ENCODE measurements around the gene LHX4.

LHX4 gene

GRCh38 chr1:180254854-180255253 is 24.8 kb downstream of the LHX4 start:
- H3K9ac ChIP-seq (ENCODE audit: low read length), result no peak overlapping the region
- H3K4me1 ChIP-seq (ENCODE audit: control insufficient read depth, insufficient read depth, low read length), result peaks cover 18% of the 10 kb centered on the region
- no peak overlapping the region for H3K4me3 ChIP-seq (ENCODE audit: low read depth, low read length)
- H3K9me3 ChIP-seq (ENCODE audit: control insufficient read depth, insufficient read depth, low read depth, low read length), result no peaks in the 10 kb centered on the region
- H3K36me3 ChIP-seq (ENCODE audit: control insufficient read depth, insufficient read depth, low read length), result no peaks in the 10 kb centered on the region
- no peaks in the 10 kb centered on the region for H3K27me3 ChIP-seq (ENCODE audit: control insufficient read depth, insufficient read depth, low read length)
- H3K27ac ChIP-seq (ENCODE audit: low read depth, low read length), result no peak overlapping the region

GRCh38 chr1:180255536-180256340 is 25.7 kb downstream of the LHX4 start:
- no peaks in the 10 kb centered on the region for H3K36me3 ChIP-seq (ENCODE audit: control insufficient read depth, insufficient read depth, low read length)
- no peak overlapping the region for H3K4me3 ChIP-seq (ENCODE audit: low read depth, low read length)
- no peak overlapping the region for H3K27ac ChIP-seq (ENCODE audit: low read depth, low read length)
- peaks cover 15% of the 10 kb centered on the region for H3K4me1 ChIP-seq (ENCODE audit: control insufficient read depth, insufficient read depth, low read length)
- no peaks in the 10 kb centered on the region for H3K9me3 ChIP-seq (ENCODE audit: control insufficient read depth, insufficient read depth, low read depth, low read length)
- H3K27me3 ChIP-seq (ENCODE audit: control insufficient read depth, insufficient read depth, low read length), result no peaks in the 10 kb centered on the region
- no peak overlapping the region for H3K9ac ChIP-seq (ENCODE audit: low read length)

- H3K27ac ChIP-seq (ENCODE audit: low read depth, low read length), result no peak overlapping the region
- H3K27me3 ChIP-seq (ENCODE audit: control insufficient read depth, insufficient read depth, low read length), result no peaks in the 10 kb centered on the region
- H3K4me1 ChIP-seq (ENCODE audit: control insufficient read depth, insufficient read depth, low read length), result peaks cover 15% of the 10 kb centered on the region
- H3K4me3 ChIP-seq (ENCODE audit: low read depth, low read length), result no peak overlapping the region
- no peaks in the 10 kb centered on the region for H3K36me3 ChIP-seq (ENCODE audit: control insufficient read depth, insufficient read depth, low read length)
- H3K9ac ChIP-seq (ENCODE audit: low read length), result no peak overlapping the region
- no peaks in the 10 kb centered on the region for H3K9me3 ChIP-seq (ENCODE audit: control insufficient read depth, insufficient read depth, low read depth, low read length)
Measured at GRCh38 chr1:180256341-180257027, 26.4 kb downstream of the LHX4 start.

- H3K4me1 ChIP-seq (ENCODE audit: control insufficient read depth, insufficient read depth, low read length), result peaks cover 15% of the 10 kb centered on the region
- H3K9ac ChIP-seq (ENCODE audit: low read length), result no peak overlapping the region
- no peaks in the 10 kb centered on the region for H3K36me3 ChIP-seq (ENCODE audit: control insufficient read depth, insufficient read depth, low read length)
- H3K9me3 ChIP-seq (ENCODE audit: control insufficient read depth, insufficient read depth, low read depth, low read length), result no peaks in the 10 kb centered on the region
- H3K27ac ChIP-seq (ENCODE audit: low read depth, low read length), result no peak overlapping the region
- H3K27me3 ChIP-seq (ENCODE audit: control insufficient read depth, insufficient read depth, low read length), result no peaks in the 10 kb centered on the region
- no peak overlapping the region for H3K4me3 ChIP-seq (ENCODE audit: low read depth, low read length)
Measured at GRCh38 chr1:180257028-180257386, 26.9 kb downstream of the LHX4 start.

- no peak overlapping the region for H3K27ac ChIP-seq (ENCODE audit: low read depth, low read length)
- no peak overlapping the region for H3K4me3 ChIP-seq (ENCODE audit: low read depth, low read length)
- no peaks in the 10 kb centered on the region for H3K9me3 ChIP-seq (ENCODE audit: control insufficient read depth, insufficient read depth, low read depth, low read length)
- H3K36me3 ChIP-seq (ENCODE audit: control insufficient read depth, insufficient read depth, low read length), result no peaks in the 10 kb centered on the region
- H3K27me3 ChIP-seq (ENCODE audit: control insufficient read depth, insufficient read depth, low read length), result no peaks in the 10 kb centered on the region
- H3K4me1 ChIP-seq (ENCODE audit: control insufficient read depth, insufficient read depth, low read length), result peaks cover 15% of the 10 kb centered on the region
- H3K9ac ChIP-seq (ENCODE audit: low read length), result no peak overlapping the region
Measured at GRCh38 chr1:180257486-180257885, 27.4 kb downstream of the LHX4 start.

- no peak overlapping the region for H3K9ac ChIP-seq (ENCODE audit: low read length)
- no peaks in the 10 kb centered on the region for H3K9me3 ChIP-seq (ENCODE audit: control insufficient read depth, insufficient read depth, low read depth, low read length)
- no peaks in the 10 kb centered on the region for H3K36me3 ChIP-seq (ENCODE audit: control insufficient read depth, insufficient read depth, low read length)
- peaks cover 15% of the 10 kb centered on the region for H3K4me1 ChIP-seq (ENCODE audit: control insufficient read depth, insufficient read depth, low read length)
- no peak overlapping the region for H3K4me3 ChIP-seq (ENCODE audit: low read depth, low read length)
- no peaks in the 10 kb centered on the region for H3K27me3 ChIP-seq (ENCODE audit: control insufficient read depth, insufficient read depth, low read length)
- H3K27ac ChIP-seq (ENCODE audit: low read depth, low read length), result no peak overlapping the region
Measured at GRCh38 chr1:180258290-180258689, 28.2 kb downstream of the LHX4 start.

- H3K36me3 ChIP-seq (ENCODE audit: control insufficient read depth, insufficient read depth, low read length), result no peaks in the 10 kb centered on the region
- H3K27ac ChIP-seq (ENCODE audit: low read depth, low read length), result no peak overlapping the region
- peaks cover 9% of the 10 kb centered on the region for H3K4me1 ChIP-seq (ENCODE audit: control insufficient read depth, insufficient read depth, low read length)
- H3K4me3 ChIP-seq (ENCODE audit: low read depth, low read length), result no peak overlapping the region
- H3K9ac ChIP-seq (ENCODE audit: low read length), result no peak overlapping the region
- H3K27me3 ChIP-seq (ENCODE audit: control insufficient read depth, insufficient read depth, low read length), result no peaks in the 10 kb centered on the region
- no peaks in the 10 kb centered on the region for H3K9me3 ChIP-seq (ENCODE audit: control insufficient read depth, insufficient read depth, low read depth, low read length)
Measured at GRCh38 chr1:180258935-180259334, 28.9 kb downstream of the LHX4 start.

GRCh38 chr1:180259431-180260338 is 29.6 kb downstream of the LHX4 start:
- H3K4me3 ChIP-seq (ENCODE audit: low read depth, low read length), result no peak overlapping the region
- H3K36me3 ChIP-seq (ENCODE audit: control insufficient read depth, insufficient read depth, low read length), result no peaks in the 10 kb centered on the region
- H3K27ac ChIP-seq (ENCODE audit: low read depth, low read length), result no peak overlapping the region
- no peak overlapping the region for H3K9ac ChIP-seq (ENCODE audit: low read length)
- no peaks in the 10 kb centered on the region for H3K9me3 ChIP-seq (ENCODE audit: control insufficient read depth, insufficient read depth, low read depth, low read length)
- no peaks in the 10 kb centered on the region for H3K27me3 ChIP-seq (ENCODE audit: control insufficient read depth, insufficient read depth, low read length)
- H3K4me1 ChIP-seq (ENCODE audit: control insufficient read depth, insufficient read depth, low read length), result peaks cover 1% of the 10 kb centered on the region; the same call in 1 of the 2 replicates

- no peaks in the 10 kb centered on the region for H3K27me3 ChIP-seq (ENCODE audit: control insufficient read depth, insufficient read depth, low read length)
- no peaks in the 10 kb centered on the region for H3K36me3 ChIP-seq (ENCODE audit: control insufficient read depth, insufficient read depth, low read length)
- no peak overlapping the region for H3K4me3 ChIP-seq (ENCODE audit: low read depth, low read length)
- H3K9me3 ChIP-seq (ENCODE audit: control insufficient read depth, insufficient read depth, low read depth, low read length), result no peaks in the 10 kb centered on the region
- no peak overlapping the region for H3K27ac ChIP-seq (ENCODE audit: low read depth, low read length)
- peaks cover 7% of the 10 kb centered on the region for H3K4me1 ChIP-seq (ENCODE audit: control insufficient read depth, insufficient read depth, low read length)
- no peak overlapping the region for H3K9ac ChIP-seq (ENCODE audit: low read length)
Measured at GRCh38 chr1:180260541-180260940, 30.5 kb downstream of the LHX4 start.

- Histone ChIP-seq H3K36me3 (ENCODE audit: control insufficient read depth, insufficient read depth, low read length) (no peaks in the 10 kb centered on the region), H3K27ac (ENCODE audit: low read depth, low read length) (no peak overlapping the region), H3K27me3 (ENCODE audit: control insufficient read depth, insufficient read depth, low read length) (no peaks in the 10 kb centered on the region), H3K4me1 (ENCODE audit: control insufficient read depth, insufficient read depth, low read length) (peaks cover 7% of the 10 kb centered on the region), H3K4me3 (ENCODE audit: low read depth, low read length) (no peak overlapping the region), H3K9ac (ENCODE audit: low read length) (no peak overlapping the region), H3K9me3 (ENCODE audit: control insufficient read depth, insufficient read depth, low read depth, low read length) (no peaks in the 10 kb centered on the region)
Measured at GRCh38 chr1:180261030-180261429, 31.0 kb downstream of the LHX4 start.

Measured in HUES6 (cell line).